WTC11 (cell line): ENCODE results near the gene PROCR.

Source experiments
- ESRRA ChIP-seq: sonication (generic); formaldehyde crosslinking; IDR thresholded peaks from 2 replicates; pipeline ENCODE4 v1.8.1; 2022; ENCODE audit warnings: mild to moderate bottlenecking, missing genetic modification reagents, borderline replicate concordance
- ETV6 ChIP-seq: sonication (generic); formaldehyde crosslinking; IDR thresholded peaks from 2 replicates; pipeline ENCODE4 v1.8.1; 2022; ENCODE audit warnings: mild to moderate bottlenecking, missing genetic modification reagents
- TP53 ChIP-seq: sonication (generic); formaldehyde crosslinking; IDR thresholded peaks from 2 replicates; pipeline ENCODE4 v1.8.1; 2023; ENCODE audit warnings: mild to moderate bottlenecking, missing genetic modification reagents
- TF ChIP-seq, protein P1 (sequence below): sonication (generic); formaldehyde crosslinking; IDR thresholded peaks from 2 replicates; pipeline ENCODE4 v1.8.0; 2022; ENCODE audit warnings: mild to moderate bottlenecking, missing genetic modification reagents
- TF ChIP-seq, protein P2 (sequence below): fragments of 200-600 bp; IDR thresholded peaks from 2 replicates; pipeline ENCODE4 v1.8.0; 2022; ENCODE audit warnings: antibody characterized with exemption
- TF ChIP-seq, protein P3 (sequence below): sonication (generic); formaldehyde crosslinking; IDR thresholded peaks from 2 replicates; pipeline ENCODE4 v1.8.1; 2022; ENCODE audit warnings: mild to moderate bottlenecking, missing genetic modification reagents, moderate library complexity, borderline replicate concordance
- TF ChIP-seq, protein P4 (sequence below): fragments of 250-450 bp; sonication (Bioruptor Pico); IDR thresholded peaks from 2 replicates; pipeline ENCODE4 v1.8.0; 2021; ENCODE audit warnings: mild to moderate bottlenecking

DNA sequence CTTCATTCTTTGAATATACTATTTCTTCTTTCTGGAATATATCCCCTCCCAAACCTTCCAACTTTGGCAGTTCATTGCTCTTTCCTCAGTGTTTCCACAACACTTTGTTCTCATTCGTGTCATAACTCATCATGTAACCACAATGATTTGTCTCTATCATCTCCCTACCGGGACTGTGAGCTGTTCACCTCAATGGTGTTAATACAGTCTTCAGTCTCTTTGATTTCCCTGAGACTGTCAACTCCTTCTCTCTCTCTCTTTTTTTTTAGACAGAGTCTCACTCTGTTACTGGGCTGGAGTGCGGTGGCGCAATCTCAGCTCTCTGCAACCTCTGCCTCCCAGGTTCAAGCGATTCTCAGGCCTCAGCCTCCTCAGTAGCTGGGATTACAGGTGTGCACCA, 52.1 kb downstream of the PROCR start:
- TF ChIP-seq, protein P1, sequence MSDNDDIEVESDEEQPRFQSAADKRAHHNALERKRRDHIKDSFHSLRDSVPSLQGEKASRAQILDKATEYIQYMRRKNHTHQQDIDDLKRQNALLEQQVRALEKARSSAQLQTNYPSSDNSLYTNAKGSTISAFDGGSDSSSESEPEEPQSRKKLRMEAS (CRISPR knock-in tag), result no peak
- TF ChIP-seq, protein P2, sequence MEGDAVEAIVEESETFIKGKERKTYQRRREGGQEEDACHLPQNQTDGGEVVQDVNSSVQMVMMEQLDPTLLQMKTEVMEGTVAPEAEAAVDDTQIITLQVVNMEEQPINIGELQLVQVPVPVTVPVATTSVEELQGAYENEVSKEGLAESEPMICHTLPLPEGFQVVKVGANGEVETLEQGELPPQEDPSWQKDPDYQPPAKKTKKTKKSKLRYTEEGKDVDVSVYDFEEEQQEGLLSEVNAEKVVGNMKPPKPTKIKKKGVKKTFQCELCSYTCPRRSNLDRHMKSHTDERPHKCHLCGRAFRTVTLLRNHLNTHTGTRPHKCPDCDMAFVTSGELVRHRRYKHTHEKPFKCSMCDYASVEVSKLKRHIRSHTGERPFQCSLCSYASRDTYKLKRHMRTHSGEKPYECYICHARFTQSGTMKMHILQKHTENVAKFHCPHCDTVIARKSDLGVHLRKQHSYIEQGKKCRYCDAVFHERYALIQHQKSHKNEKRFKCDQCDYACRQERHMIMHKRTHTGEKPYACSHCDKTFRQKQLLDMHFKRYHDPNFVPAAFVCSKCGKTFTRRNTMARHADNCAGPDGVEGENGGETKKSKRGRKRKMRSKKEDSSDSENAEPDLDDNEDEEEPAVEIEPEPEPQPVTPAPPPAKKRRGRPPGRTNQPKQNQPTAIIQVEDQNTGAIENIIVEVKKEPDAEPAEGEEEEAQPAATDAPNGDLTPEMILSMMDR, result no peak
- no peak for TF ChIP-seq TP53
- TF ChIP-seq, protein P3, sequence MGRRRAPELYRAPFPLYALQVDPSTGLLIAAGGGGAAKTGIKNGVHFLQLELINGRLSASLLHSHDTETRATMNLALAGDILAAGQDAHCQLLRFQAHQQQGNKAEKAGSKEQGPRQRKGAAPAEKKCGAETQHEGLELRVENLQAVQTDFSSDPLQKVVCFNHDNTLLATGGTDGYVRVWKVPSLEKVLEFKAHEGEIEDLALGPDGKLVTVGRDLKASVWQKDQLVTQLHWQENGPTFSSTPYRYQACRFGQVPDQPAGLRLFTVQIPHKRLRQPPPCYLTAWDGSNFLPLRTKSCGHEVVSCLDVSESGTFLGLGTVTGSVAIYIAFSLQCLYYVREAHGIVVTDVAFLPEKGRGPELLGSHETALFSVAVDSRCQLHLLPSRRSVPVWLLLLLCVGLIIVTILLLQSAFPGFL (CRISPR knock-in tag), result no peak
- TF ChIP-seq, protein P4, sequence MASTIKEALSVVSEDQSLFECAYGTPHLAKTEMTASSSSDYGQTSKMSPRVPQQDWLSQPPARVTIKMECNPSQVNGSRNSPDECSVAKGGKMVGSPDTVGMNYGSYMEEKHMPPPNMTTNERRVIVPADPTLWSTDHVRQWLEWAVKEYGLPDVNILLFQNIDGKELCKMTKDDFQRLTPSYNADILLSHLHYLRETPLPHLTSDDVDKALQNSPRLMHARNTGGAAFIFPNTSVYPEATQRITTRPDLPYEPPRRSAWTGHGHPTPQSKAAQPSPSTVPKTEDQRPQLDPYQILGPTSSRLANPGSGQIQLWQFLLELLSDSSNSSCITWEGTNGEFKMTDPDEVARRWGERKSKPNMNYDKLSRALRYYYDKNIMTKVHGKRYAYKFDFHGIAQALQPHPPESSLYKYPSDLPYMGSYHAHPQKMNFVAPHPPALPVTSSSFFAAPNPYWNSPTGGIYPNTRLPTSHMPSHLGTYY (CRISPR knock-in tag), result no peak
- TF ChIP-seq ESRRA (CRISPR knock-in tag), result no peak
- no peak for TF ChIP-seq ETV6 (CRISPR knock-in tag)
